Tibial nerve (tissue), 4 donors: ENCODE measurements around the gene CALHM2.

Experiments used
- CTCF ChIP-seq, 5 experiments: fragments of 200-600 bp in 3 of 5; fragments of 450-650 bp in 2 of 5; sonication (generic) in 3 of 5; IDR thresholded peaks; one replicate each; pipeline ENCODE4 v1.5.1; 2016 to 2019; ENCODE audit warnings: antibody characterized with exemption in 5 of 5, mild to moderate bottlenecking in 3 of 5, moderate library complexity in 2 of 5
- EP300 ChIP-seq, 2 donors: sonication (generic); formaldehyde crosslinking; IDR thresholded peaks; one replicate each; pipeline ENCODE4 v1.6.1; 2017; ENCODE audit warnings: antibody characterized with exemption in 2 of 2, mild to moderate bottlenecking in 1 of 2
- POLR2A ChIP-seq, 2 donors: fragments of 450-650 bp; IDR thresholded peaks; one replicate each; pipeline ENCODE4 v1.6.1; 2017; ENCODE audit warnings: antibody characterized with exemption in 2 of 2, mild to moderate bottlenecking in 2 of 2, moderate library complexity in 2 of 2

- no peak for TF ChIP-seq POLR2A (IDR thresholded peaks at IDR 0.05)
- TF ChIP-seq CTCF (IDR thresholded peaks at IDR 0.05): no peak
- no peak for TF ChIP-seq EP300 (IDR thresholded peaks at IDR 0.05)
Measured at GRCh38 chr10:103500481-103500880, 48.3 kb upstream of the CALHM2 start.
